HG03460 (cell line): Measurements from ENCODE around the gene A4GALT.
"Not testable (repeated sequence)": the region's sequence is repeated elsewhere in the genome, so short reads cannot be mapped to it uniquely, and the experiment has no call there.

ENCODE experiments used
- ATAC-seq: cut with Tn5 transposase; IDR thresholded peaks from one replicate; pipeline ENCODE4 v1.9.1; 2021; ENCODE audit not compliant: unreplicated experiment

Gene A4GALT

GRCh38 chr22:42720263-42721044 lies at the start of gene A4GALT:
A4GALT (minus strand) TSS chr22:42720870; CDS start chr22:42693951, 26,919 bp downstream.
- no peak for ATAC-seq

DNA sequence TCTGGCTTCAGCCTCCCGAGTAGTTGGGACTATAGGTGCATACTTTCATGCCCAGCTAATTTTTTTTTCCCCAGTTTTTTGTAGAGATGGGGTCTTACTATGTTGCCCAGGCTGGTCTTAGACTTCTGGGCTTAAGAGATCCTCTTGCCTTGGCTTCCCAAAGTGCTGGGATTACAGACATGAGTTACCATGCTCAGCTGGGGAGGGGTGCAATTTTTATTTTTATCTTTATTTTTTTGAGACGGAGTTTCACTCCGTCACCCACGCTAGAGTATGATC lies 49.7 kb upstream of the A4GALT start:
- no peak for ATAC-seq

- ATAC-seq: peak; percentile 66
These were observed 49.1 kb upstream of the A4GALT start for GRCh38 chr22:42769574-42770447.

GRCh38 chr22:42769238-42769573 lies 48.5 kb upstream of the A4GALT start:
- ATAC-seq: no peak

DNA sequence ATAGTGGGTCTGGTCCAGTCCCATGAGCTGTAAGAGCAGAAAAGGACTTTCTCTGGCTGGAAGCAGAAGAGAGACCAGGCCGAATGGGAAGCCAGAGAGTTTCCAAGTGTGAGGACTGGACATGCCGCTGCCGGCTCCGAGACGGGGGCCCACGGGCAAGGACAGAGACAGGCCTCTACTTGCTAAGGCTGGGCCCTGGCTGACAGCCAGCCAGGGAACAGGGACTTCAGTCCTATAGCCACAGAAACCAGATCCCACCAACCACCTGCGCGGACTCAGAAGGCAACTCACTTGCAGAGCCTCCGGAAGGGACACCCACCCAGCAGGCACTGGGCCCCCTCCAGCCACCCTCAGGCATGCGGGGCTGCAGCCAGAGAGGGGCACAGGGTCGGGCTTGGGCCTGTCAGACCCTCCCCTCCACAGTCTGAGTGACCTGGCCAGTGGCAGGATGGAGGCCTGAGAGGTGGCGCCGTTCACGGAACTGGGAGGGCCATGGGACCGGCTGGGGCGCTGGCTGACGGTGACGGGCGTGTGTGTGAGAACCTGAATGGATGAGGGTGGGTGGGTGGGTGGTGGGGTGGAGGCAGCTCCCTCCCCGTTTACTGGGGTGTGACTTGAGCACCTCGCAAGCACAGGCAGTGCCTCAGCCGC lies 47.8 kb upstream of the A4GALT start:
- ATAC-seq: no peak

DNA sequence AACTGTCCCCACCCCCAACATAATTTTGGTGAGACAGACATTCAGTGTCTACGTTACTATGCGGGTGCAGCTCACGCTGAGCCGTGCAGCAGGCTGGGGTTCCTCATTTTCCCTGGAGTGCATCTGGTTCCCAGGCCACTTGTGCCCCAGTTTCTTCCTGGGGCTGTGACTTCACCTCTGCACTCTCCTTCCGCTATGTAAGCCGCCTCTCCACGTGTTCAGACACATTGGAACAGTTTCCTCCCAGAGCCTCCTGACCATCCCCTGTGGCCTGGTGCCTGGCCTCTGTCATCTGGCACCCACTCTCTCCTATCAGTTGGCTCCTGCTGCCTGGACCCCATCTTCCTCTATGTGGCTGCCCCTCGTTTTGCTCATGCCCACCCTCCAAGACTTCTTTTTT lies 46.2 kb upstream of the A4GALT start:
- ATAC-seq: no peak

DNA sequence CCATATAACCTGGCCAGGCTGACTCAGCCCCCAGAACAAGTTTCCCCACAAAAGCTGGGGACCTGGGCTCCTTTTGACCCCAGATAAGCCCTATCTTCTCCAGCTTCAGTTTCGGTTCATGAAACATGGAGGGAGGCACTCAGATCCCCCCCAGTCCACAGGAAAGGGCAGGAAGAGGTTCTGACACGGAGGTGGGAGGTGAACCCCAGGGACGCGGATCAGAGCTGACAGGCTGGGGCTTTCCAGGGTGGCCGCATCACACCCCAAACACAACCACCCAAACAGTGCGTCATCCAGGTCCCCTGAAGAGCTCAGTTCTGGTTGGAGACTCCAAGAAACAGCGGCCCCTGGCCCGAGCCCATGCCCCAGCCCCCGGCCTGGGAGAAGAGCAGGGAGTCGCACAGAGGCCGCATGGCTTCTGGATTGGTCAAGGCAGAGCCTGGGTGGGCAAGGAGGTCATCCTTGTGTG lies 44.3 kb upstream of the A4GALT start:
- ATAC-seq: no peak

DNA sequence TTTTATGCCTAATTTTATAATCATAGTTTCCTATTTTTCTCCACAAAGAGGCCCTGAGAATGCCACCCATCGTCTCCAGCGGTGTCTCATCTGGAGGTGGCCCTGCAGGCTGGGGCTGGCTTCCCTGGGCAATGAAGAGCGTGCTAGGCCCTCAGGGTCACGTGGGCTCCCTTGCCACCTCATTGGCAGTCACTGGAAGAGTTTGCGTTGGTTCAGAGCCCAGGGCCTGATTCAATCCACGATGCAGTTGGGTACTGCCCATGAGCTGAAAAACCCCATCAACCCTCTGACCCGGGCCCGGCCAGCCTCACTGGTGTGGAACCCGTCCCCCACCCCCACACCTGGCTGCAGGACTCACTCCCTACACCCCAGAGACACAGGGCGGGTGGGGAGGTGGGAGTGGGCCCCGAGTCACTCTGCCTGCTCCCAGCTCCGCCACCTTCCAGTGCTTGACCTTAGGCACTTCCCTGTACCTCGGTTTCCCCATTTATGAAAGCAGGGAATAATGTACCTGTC lies 43.4 kb upstream of the A4GALT start:
- no peak for ATAC-seq

DNA sequence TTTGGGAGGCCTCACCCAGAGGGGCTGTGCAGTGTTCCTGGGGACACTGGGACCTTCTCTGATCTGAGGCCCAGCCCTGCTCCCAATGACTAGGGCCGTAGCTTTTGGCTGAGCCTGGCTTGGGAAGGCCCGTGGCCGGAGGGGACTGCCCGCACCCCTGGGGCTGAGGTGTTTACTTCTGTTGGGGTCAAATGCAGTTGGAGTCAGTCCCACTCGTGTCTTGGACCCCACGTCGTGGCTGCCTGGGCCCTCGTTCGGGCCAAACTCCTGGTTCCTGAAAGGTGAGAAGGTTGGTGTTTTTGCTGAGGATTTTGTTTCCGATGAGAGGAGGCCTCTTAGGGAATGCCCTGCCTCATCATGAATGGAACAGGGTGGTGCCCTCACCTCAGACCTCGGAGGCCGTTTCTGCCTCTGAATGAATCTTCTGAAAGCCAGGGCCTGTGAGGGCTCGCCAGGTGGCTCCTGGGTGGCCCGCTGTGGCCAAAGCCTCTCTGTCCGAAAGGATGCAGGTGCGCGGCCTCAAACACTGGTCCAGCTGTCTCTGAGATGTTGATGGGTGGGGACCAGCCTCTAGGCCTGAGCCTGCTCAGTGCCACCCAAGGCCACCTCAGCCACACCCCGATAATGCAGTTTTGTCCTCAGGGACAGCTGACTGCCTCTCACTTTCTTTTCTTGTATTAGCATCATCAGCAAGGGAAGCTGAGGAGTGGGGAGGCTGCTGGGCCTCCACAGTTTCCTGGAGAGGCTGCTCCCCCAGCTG lies 40.3 kb upstream of the A4GALT start:
- no peak for ATAC-seq

- ATAC-seq: no peak
These were observed 38.4 kb upstream of the A4GALT start for GRCh38 chr22:42758931-42759629.

DNA sequence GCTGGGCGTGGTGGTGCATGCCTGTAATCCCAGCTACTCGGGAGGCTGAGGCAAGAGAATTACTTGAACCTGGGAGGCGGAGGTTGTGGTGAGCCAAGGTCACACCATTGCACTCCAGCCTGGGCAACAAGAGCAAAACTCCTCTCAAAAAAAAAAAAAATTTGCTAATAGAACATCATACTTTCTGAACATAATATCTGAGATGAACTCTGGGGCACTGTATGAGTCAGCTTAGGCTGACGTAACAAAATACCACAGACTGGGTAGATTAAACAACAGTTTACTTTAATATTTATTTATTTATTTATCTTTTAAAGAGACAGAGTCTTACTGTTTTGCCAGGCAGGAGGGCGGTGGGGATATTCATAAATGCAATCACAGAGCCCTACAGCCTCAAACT lies 34.9 kb upstream of the A4GALT start:
- ATAC-seq: not testable (repeated sequence)

- ATAC-seq: not testable (repeated sequence)
These were observed 34.5 kb upstream of the A4GALT start for GRCh38 chr22:42755121-42755520.

GRCh38 chr22:42754658-42755057 lies 34.0 kb upstream of the A4GALT start:
- no peak for ATAC-seq

DNA sequence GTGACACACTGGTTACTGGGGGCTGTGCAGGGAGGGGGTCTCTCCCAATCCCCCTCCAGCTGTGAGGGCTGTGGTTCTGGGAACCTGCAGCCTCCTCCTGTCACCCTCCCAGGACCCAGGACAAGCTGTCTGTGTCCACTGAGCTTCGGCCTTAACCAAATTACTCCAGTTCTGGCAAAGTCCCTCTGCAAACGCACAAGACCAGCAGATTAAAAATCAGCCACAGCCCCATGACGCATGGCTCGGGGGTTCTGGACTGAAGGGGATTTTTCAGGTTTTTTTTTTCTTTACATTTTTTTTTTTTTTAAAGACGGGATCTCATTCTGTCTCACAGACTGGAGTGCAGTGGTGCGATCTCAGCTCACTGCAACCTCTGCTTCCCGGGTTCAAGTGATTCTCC lies 32.2 kb upstream of the A4GALT start:
- no peak for ATAC-seq

DNA sequence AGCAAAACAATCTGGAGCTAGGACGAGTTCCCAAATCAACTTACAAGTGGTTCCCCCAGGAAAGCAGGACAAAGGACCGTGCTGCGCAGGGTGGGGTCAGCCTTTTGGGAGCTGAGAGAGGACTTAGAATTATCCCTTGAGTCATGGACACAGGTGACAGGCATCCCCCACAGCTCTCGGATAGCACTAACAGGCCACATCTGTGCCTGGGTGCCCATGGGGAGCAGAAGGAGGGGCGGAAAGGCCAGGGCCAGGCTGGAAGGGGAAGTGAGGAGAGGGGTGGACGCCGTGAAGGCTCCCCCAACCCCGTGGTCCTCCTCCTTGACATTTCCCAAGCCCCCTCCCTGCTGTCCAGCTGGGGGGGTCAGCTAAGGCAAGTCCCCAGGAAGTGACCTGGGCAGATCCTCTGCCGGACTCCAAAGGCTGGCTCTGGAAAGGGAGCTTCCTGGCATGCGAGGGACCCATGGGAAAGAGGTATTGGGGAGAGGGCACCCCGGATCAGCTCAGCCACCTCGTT lies 31.6 kb upstream of the A4GALT start:
- ATAC-seq: no peak

DNA sequence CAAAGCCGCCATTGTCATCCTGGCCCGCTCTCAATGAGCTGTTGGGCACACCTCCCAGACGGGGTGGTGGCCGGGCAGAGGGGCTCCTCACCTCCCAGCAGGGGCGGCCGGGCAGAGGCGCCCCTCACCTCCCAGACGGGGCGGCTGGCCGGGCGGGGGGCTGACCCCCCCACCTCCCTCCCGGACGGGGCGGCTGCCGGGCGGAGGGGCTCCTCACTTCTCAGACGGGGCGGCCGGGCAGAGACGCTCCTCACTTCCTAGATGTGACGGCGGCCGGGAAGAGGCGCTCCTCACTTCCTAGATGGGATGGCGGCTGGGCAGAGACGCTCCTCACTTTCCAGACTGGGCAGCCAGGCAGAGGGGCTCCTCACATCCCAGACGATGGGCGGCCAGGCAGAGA lies 29.8 kb upstream of the A4GALT start:
- not testable (repeated sequence) for ATAC-seq

DNA sequence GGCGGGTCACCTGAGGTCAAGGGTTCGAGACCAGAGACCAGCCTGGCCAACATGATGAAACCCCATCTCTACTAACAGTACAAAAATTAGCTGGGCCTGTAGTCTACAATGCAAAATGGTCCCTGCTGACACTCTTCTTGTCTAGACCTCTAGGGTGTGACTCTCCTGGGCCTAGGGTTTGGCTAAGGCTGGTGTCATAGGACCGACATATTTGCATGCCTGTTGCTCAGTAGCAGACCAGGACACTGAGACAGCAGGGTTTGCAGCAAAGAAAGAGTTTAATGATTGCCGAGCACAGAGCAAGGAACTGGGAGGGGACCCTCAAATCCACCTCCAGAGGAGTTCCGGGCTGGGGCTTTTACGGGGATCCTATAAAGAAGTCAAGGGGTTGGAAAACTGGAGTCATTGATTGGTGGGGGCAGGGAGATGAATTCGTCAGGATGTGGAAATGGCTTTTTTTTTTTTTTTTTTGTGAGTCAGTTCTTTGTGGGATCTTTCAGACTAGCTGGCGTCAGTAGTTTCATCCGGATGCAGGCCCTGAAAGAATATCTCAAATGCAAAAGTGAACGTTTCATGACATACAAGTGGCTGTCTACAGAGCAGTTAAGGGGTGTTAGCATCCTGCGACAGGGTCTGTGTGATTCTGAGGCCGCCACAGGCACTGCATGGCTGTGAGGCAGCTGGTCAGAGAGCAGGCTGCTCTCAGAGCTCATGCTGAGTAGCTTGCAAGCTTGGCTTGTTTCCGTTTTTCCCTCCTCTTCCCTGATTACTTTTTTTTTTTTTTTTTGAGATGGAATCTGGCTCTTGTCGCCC lies 27.2 kb upstream of the A4GALT start:
- no peak for ATAC-seq

DNA sequence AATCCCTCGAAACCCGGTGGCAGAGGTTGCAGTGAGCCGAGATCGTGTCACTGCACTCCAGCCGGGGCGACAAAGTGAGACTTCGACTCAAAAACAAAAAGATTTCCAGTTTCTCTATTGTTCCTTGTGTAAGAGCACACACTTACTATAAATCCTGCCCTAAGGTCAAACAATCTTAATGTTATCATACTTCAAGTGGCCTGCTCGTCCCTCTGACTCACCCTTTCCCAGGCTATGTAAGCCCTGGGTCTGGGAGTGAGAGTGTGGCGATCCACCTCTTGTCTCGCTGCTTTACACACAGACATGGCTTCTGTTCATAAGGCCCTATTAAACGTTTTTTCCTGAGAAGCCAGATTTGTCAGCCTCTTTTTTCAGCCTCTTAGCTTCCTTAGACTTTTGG lies 24.4 kb upstream of the A4GALT start:
- ATAC-seq: no peak

DNA sequence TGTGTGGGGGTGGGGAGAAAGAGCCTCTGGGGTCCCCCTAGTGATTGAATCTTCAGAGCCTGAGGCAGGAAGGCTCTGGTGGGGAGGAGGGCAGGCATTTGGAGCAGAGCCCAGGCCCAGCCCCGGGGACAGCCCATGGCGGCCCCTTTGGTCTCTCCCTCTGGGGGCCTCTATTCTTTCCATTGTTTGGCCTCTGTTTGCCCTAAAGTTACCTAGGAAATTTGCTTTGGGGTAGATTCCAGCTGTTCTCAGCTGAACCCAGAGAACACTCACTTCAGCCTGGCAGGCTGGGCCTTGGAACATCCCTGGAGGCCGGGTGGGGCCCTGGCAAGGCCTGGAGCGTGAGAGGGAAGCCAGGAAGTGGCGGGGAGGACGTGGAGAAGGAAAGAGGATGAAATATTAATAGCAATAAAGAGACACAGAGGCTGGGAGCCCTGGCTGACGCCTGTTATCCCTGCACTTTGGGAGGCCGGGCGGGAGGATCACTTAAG lies 22.9 kb upstream of the A4GALT start:
- ATAC-seq: no peak
